Stimulated activated CD8-positive, alpha-beta memory T cell treated with anti-CD3 and anti-CD28 coated beads, Interleukin-12 subunit alpha, Interleukin-12 subunit beta, amount 100 ng/mL, for 4 hours (primary cell): ENCODE data around the gene ETV3.
A peak's percentile ranks its signal among the peaks of the same experiment; 100 is the strongest.

Experiments
- DNase-seq: peaks from one replicate; pipeline ENCODE4 v3.0.0-alpha.2; 2020; ENCODE audit warnings: low read depth

ETV3 gene

GRCh38 chr1:157161901-157162300, 23.7 kb upstream of the ETV3 start:
- DNase-seq = no peak

GRCh38 chr1:157158967-157159366, 20.8 kb upstream of the ETV3 start:
- no peak for DNase-seq

- DNase-seq = no peak
Measured at GRCh38 chr1:157157501-157158190, 19.5 kb upstream of the ETV3 start.

GRCh38 chr1:157156058-157156541, 17.9 kb upstream of the ETV3 start:
- DNase-seq = peak; percentile 47

- DNase-seq = no peak
Measured at GRCh38 chr1:157155658-157156057, 17.5 kb upstream of the ETV3 start.

- no peak for DNase-seq
Measured at GRCh38 chr1:157154940-157155514, 16.8 kb upstream of the ETV3 start.

GRCh38 chr1:157154291-157154690, 16.1 kb upstream of the ETV3 start:
- no peak for DNase-seq

GRCh38 chr1:157153746-157154145, 15.6 kb upstream of the ETV3 start:
- DNase-seq = no peak

- no peak for DNase-seq
Measured at GRCh38 chr1:157152510-157152909, 14.3 kb upstream of the ETV3 start.

- DNase-seq = no peak
Measured at GRCh38 chr1:157151506-157151905, 13.3 kb upstream of the ETV3 start.

- no peak for DNase-seq
Measured at GRCh38 chr1:157151073-157151472, 12.9 kb upstream of the ETV3 start.

- no peak for DNase-seq
Measured at GRCh38 chr1:157150631-157151030, 12.4 kb upstream of the ETV3 start.

GRCh38 chr1:157147906-157148700, 9.9 kb upstream of the ETV3 start:
- no peak for DNase-seq

GRCh38 chr1:157147037-157147436, 8.8 kb upstream of the ETV3 start:
- no peak for DNase-seq

- no peak for DNase-seq
Measured at GRCh38 chr1:157146244-157146643, 8.0 kb upstream of the ETV3 start.

GRCh38 chr1:157145076-157145475, 6.9 kb upstream of the ETV3 start:
- DNase-seq = no peak

- no peak for DNase-seq
Measured at GRCh38 chr1:157144509-157144908, 6.3 kb upstream of the ETV3 start.

GRCh38 chr1:157142765-157143423, 4.7 kb upstream of the ETV3 start:
- DNase-seq = no peak

- DNase-seq = no peak
Measured at GRCh38 chr1:157142201-157142600, 4.0 kb upstream of the ETV3 start.

GRCh38 chr1:157141212-157141855, 3.1 kb upstream of the ETV3 start:
- no peak for DNase-seq

GRCh38 chr1:157140063-157140588, 1.9 kb upstream of the ETV3 start:
- DNase-seq = no peak
